WERI-Rb-1 (cell line): ENCODE data around the gene CHMP2A.
A peak's percentile ranks its signal among the peaks of the same experiment; 100 is the strongest.

Source experiments
- DNase-seq: peaks from one replicate; pipeline ENCODE4 v3.0.0-alpha.2; 2020
- H3K27ac ChIP-seq: fragments of 250-450 bp; sonication (Bioruptor Pico); 2 replicates; pipeline ENCODE4 v1.5.1; 2020; ENCODE audit warnings: mild to moderate bottlenecking, moderate library complexity
- H3K27me3 ChIP-seq: fragments of 250-450 bp; sonication (Bioruptor Pico); 2 replicates; pipeline ENCODE4 v1.5.1; 2021; ENCODE audit warnings: mild to moderate bottlenecking, low read depth, moderate library complexity; ENCODE audit not compliant: insufficient read depth, severe bottlenecking
- H3K36me3 ChIP-seq: fragments of 250-450 bp; sonication (Bioruptor Pico); 2 replicates; pipeline ENCODE4 v1.5.1; 2020; ENCODE audit warnings: mild to moderate bottlenecking, moderate library complexity
- H3K4me3 ChIP-seq: 2 replicates; pipeline ENCODE4 v1.5.1; 2011; ENCODE audit warnings: low read depth, mild to moderate bottlenecking, control low read depth, low read length
- H3K9me3 ChIP-seq: fragments of 250-450 bp; sonication (Bioruptor Pico); 2 replicates; pipeline ENCODE4 v1.5.1; 2021; ENCODE audit warnings: mild to moderate bottlenecking, moderate library complexity; ENCODE audit not compliant: severe bottlenecking
- TF ChIP-seq, protein P1 (sequence below): IDR thresholded peaks from 2 replicates; pipeline ENCODE4 v1.5.1; 2011; ENCODE audit warnings: low read depth, mild to moderate bottlenecking, control low read depth, inconsistent platforms, low read length

The CHMP2A gene

GRCh38 chr19:58522709-58523108 is 32.2 kb downstream of the CHMP2A start:
- Histone ChIP-seq H3K9me3 (no peaks in the 10 kb centered on the region), H3K36me3 (no peaks in the 10 kb centered on the region), H3K27me3 (no peaks in the 10 kb centered on the region), H3K4me3 (no peak overlapping the region), H3K27ac (no peak overlapping the region)
- DNase-seq = no peak
- TF ChIP-seq, protein P1, sequence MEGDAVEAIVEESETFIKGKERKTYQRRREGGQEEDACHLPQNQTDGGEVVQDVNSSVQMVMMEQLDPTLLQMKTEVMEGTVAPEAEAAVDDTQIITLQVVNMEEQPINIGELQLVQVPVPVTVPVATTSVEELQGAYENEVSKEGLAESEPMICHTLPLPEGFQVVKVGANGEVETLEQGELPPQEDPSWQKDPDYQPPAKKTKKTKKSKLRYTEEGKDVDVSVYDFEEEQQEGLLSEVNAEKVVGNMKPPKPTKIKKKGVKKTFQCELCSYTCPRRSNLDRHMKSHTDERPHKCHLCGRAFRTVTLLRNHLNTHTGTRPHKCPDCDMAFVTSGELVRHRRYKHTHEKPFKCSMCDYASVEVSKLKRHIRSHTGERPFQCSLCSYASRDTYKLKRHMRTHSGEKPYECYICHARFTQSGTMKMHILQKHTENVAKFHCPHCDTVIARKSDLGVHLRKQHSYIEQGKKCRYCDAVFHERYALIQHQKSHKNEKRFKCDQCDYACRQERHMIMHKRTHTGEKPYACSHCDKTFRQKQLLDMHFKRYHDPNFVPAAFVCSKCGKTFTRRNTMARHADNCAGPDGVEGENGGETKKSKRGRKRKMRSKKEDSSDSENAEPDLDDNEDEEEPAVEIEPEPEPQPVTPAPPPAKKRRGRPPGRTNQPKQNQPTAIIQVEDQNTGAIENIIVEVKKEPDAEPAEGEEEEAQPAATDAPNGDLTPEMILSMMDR = no peak

DNA sequence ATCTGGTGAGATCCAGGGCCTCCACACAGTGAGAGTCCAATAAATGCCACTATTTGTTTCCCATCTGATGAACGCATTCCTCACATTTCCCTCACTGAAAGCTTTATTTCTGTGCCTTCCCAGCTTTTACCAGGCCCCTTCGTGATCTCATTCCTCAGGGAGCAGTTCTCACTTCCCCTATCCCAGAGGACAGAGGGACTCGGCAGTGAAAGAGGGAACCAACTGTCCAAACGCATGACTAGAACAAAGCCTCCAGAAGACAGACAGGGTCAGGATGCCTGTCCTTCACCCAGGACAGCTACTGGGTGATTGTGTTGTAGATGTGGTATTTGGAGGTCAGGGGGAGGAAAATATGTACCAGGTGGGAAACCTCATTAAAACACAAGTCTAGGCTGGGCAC is 33.3 kb downstream of the CHMP2A start:
- Histone ChIP-seq H3K4me3 (no peak overlapping the region), H3K27me3 (no peaks in the 10 kb centered on the region), H3K9me3 (no peaks in the 10 kb centered on the region), H3K36me3 (peaks cover 3% of the 10 kb centered on the region), H3K27ac (no peak overlapping the region)
- no peak for DNase-seq
- TF ChIP-seq, protein P1 = no peak

- peak overlapping the region; percentile 95 for H3K27ac ChIP-seq
- no peaks in the 10 kb centered on the region for H3K27me3 ChIP-seq
Observed at GRCh38 chr19:58520257-58520599, 34.7 kb downstream of the CHMP2A start.

DNA sequence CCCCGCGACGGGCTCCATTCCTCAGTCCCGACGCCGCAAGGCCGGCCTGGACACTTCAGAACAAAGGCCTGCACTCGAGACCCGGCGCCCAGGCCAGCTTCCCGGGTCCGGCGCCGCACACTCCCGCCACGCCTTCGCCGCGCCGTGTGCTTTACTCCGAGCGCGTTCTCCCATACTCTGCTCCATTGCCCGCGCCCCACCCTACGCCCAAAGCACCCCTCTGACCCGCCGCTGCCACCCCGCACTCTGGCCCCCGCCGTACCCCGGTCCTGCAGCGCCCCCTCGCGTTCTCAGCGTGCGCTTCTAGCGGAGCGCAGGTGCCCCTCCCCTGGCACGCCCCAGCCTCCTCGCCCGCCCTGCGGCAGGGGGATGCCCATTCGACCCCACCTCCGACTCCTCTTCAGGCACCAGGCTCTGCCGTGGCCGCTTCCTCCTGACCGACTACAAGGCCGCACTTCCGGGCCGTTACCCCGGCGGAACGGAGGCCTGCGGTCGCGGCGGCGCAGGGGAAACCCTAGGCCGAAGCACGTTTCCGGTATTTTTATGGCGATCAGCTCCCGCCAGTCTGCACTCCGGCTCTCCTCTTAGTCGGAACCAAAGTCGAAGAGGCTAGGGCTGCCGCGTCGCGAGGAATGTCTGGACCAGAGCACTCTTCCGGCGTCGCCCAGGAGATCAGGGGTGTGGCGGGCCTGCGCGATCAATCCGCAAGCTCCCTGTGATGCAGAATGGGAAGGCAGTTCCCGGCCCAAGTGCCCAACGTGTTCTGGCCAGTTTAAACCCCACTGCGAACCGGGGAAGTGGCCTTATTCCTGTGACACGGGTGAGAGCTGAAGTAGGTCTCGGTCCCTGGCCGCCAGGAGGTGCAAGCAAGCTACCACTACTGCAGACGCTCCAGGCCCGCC is 35.3 kb downstream of the CHMP2A start, which contains the start of gene ZBTB45:
Gene ZBTB45, minus strand, starts transcription at position 456 of the 902 bp plus-strand sequence. CDS start 2,137 bp downstream, outside the sequence.
- Histone ChIP-seq H3K36me3 (peaks cover 13% of the 10 kb centered on the region), H3K4me3 (peak within 1 kb of the TSS; percentile 54), H3K27me3 (no peaks in the 10 kb centered on the region), H3K27ac (peak within 1 kb of the TSS; percentile 95), H3K9me3 (no peaks in the 10 kb centered on the region)
- peak; percentile 94 for DNase-seq
- TF ChIP-seq, protein P1 = peak; percentile 74

More at GRCh38 chr19:58520257-58520599, 34.7 kb downstream of the CHMP2A start:
- Histone ChIP-seq H3K4me3 (peak overlapping the region; percentile 54), H3K9me3 (no peaks in the 10 kb centered on the region), H3K36me3 (peaks cover 13% of the 10 kb centered on the region)
- DNase-seq = no peak
- TF ChIP-seq, protein P1 = no peak

- peak; percentile 84 for DNase-seq
- Histone ChIP-seq H3K9me3 (no peaks in the 10 kb centered on the region), H3K36me3 (peaks cover 13% of the 10 kb centered on the region), H3K27ac (peak overlapping the region; percentile 95), H3K27me3 (no peaks in the 10 kb centered on the region), H3K4me3 (peak overlapping the region; percentile 54)
- TF ChIP-seq, protein P1 = peak; percentile 61
Observed at GRCh38 chr19:58519087-58519354, 35.9 kb downstream of the CHMP2A start.
